Heart left ventricle (tissue), 16 donors: ENCODE results near the gene TMPRSS5. TPM values are rescaled to one million over a fixed set of nuclear protein-coding genes. Genes with fewer than 3 reads are reported as not detected.
"Not testable (repeated sequence)": the region's sequence is repeated elsewhere in the genome, so short reads cannot be mapped to it uniquely, and the experiment has no call there.

Experiments
- ATAC-seq, 4 donors: fragments of 200-7000 bp; cut with Tn5 transposase; one replicate each; pipeline ENCODE4 v1.9.1; 2020 to 2022; ENCODE audit warnings: moderate library complexity in 4 of 4, mild to moderate bottlenecking in 3 of 4, moderate number of reproducible peaks in 1 of 4
- DNase-seq, 5 donors: peaks; one replicate each; pipeline ENCODE4 v3.0.0-alpha.2; 2020
- H3K27ac ChIP-seq, 12 donors: fragments of 200-600 bp; sonication (generic) in 4 of 12; one replicate each; pipeline versions ENCODE4 v1.5.0 to v1.8.0; 2016 to 2022; ENCODE audit warnings: mild to moderate bottlenecking in 2 of 12
- H3K27me3 ChIP-seq, 9 donors: fragments of 200-600 bp; sonication (generic) in 2 of 9; one replicate each; pipeline versions ENCODE4 v1.5.1 to v1.8.0; 2016 to 2022; ENCODE audit warnings: mild to moderate bottlenecking in 3 of 9
- H3K36me3 ChIP-seq, 9 donors: fragments of 200-600 bp; sonication (generic) in 2 of 9; one replicate each; pipeline versions ENCODE4 v1.5.0 to v1.8.0; 2018 to 2022; ENCODE audit warnings: mild to moderate bottlenecking in 2 of 9
- H3K4me1 ChIP-seq, 12 donors: fragments of 200-600 bp; sonication (generic) in 4 of 12; one replicate each; pipeline versions ENCODE4 v1.5.0 to v1.8.0; 2016 to 2022; ENCODE audit warnings: mild to moderate bottlenecking in 3 of 12
- H3K4me3 ChIP-seq, 12 donors: fragments of 200-600 bp; sonication (generic) in 4 of 12; one replicate each; pipeline versions ENCODE4 v1.5.0 to v1.8.0; 2017 to 2022; ENCODE audit warnings: mild to moderate bottlenecking in 9 of 12, moderate library complexity in 4 of 12
- H3K9me3 ChIP-seq, 12 donors: fragments of 200-600 bp; sonication (generic) in 4 of 12; one replicate each; pipeline versions ENCODE4 v1.5.0 to v1.8.0; 2016 to 2022; ENCODE audit warnings: mild to moderate bottlenecking in 1 of 12
- CTCF ChIP-seq, 12 donors: fragments of 200-600 bp; sonication (generic) in 4 of 12; IDR thresholded peaks; one replicate each; pipeline versions ENCODE4 v1.5.0 to v1.8.0; 2018 to 2022; ENCODE audit warnings: antibody characterized with exemption in 12 of 12, mild to moderate bottlenecking in 5 of 12
- POLR2A ChIP-seq, 2 donors: fragments of 450-650 bp; IDR thresholded peaks; one replicate each; pipeline ENCODE4 v1.6.1; 2017; ENCODE audit warnings: antibody characterized with exemption in 2 of 2, mild to moderate bottlenecking in 2 of 2, moderate library complexity in 2 of 2
- WGBS, 4 donors: extraction: QIAGEN DNeasy Blood & Tissue Kit in 2 of 4; methylation state at CpG; one replicate each; pipeline versions ENCODE4 v1.1.5 to v1.1.7; 2013 to 2018; 5-methylcytosine and 5-hydroxymethylcytosine counted together
- intact Hi-C, 10 donors: fragments of 100-400 bp; cut with DNase I; formaldehyde crosslinking; loops; one replicate each; pipeline versions ENCODE4 v1.11.1 to v1.14.2; 2022
- polyA plus RNA-seq, 2 donors: library from polyadenylated mRNA; stranded (reverse); fragments of 200-250 nt; gene quantifications; one replicate each; pipeline ENCODE4 v1.2.3, GENCODE V29; 2013
- total RNA-seq, 9 donors: library from RNA; depleted of rRNA in 2 of 9; stranded (reverse); fragments of >200 nt in 2 of 9; fragmentation: NEBNext Ultra II Directional in 3 of 9; extraction: Animal tissue kit (Norgen Biotek cat#: 25700) in 3 of 9; gene quantifications; one replicate each; pipeline versions ENCODE4 v1.1.0 to v1.2.4, GENCODE V29; 2016 to 2023
- donor health status: ischemic (EF 13 %, LVEDD 7.1; RV severe dilation, severe dysfunction).
- donor health status: healthy with polysubstance abuse.
- donor health status: DM: no; HTN: yes; CAD: no.
- donor health status: DM: no; HTN: no; CAD: no.
- donor health status: ischemic (EF 25% LVEDD 6.9; RV normal size, moderate dysfunction).
- donor health status: ischemic (EF 25% LVEDD 5.7; RV mildly dilated, moderate dysfunction).
- donor health status: healthy.
- donor health status: DM: yes; HTN: yes; CAD: no.
- donor health status: ischemic (EF 35%, LVEDD 5.7; RV mildly dilated, moderate dysfunction).
- donor health status: nonischemic (EF 11% LVEDD 7.7; RV severe dilation, severe dysfunction).
- donor health status: DM: yes; HTN: yes; CAD: no.
- donor health status: PGD.
- donor health status: ischemic (EF 29% LVEDD 5.4; RV normal size, mild dysfunction).
- donor health status: nonischemic (EF 23%, LVEDD 6.1; RV moderate dilation, normal function).

The TMPRSS5 gene
- total and polyA plus RNA-seq, 11 donors: 0.15 to 1.2 (median 0.47) TPM; not detected in 1

GRCh38 chr11:113675003-113675561 is 31.0 kb downstream of the TMPRSS5 start:
- 65 to 75% (median 71%) methylated on average over 5 of the region's 5 CpGs for WGBS, 4 donors

GRCh38 chr11:113674397-113674685 is 31.8 kb downstream of the TMPRSS5 start:
- Histone ChIP-seq H3K4me1 (peaks cover 0 to 11% (median 0%) of the 10 kb centered on the region in 12 donors), H3K36me3 (no peaks in the 10 kb centered on the region), H3K4me3 (no peak overlapping the region), H3K9me3 (no peaks in the 10 kb centered on the region), H3K27ac (no peak overlapping the region), H3K27me3 (no peaks in the 10 kb centered on the region)
- TF ChIP-seq CTCF (IDR thresholded peaks at IDR 0.05) (no peak), POLR2A (IDR thresholded peaks at IDR 0.05) (no peak)
- no peak for DNase-seq
- intact Hi-C loops: no loop called here
- no peak for ATAC-seq
- 83 to 89% (median 86%) methylated on average over 3 of the region's 3 CpGs for WGBS, 4 donors

More at GRCh38 chr11:113675003-113675561, 31.0 kb downstream of the TMPRSS5 start:
- ATAC-seq (no peak), DNase-seq (no peak)
- Histone ChIP-seq H3K36me3 (no peaks in the 10 kb centered on the region), H3K27ac (no peak overlapping the region), H3K4me1 (peaks cover 0 to 11% (median 0%) of the 10 kb centered on the region in 12 donors), H3K9me3 (no peaks in the 10 kb centered on the region), H3K27me3 (no peaks in the 10 kb centered on the region), H3K4me3 (no peak overlapping the region)
- no peak for TF ChIP-seq POLR2A (IDR thresholded peaks at IDR 0.05)
- no peak for TF ChIP-seq CTCF (IDR thresholded peaks at IDR 0.05)
- intact Hi-C loops: no loop called here

- no peak for TF ChIP-seq CTCF (IDR thresholded peaks at IDR 0.05)
- TF ChIP-seq POLR2A (IDR thresholded peaks at IDR 0.05): no peak
- WGBS, 4 donors: 83 to 91% (median 87%) methylated on average over 4 of the region's 4 CpGs
- Histone ChIP-seq H3K9me3 (no peaks in the 10 kb centered on the region), H3K4me1 (peaks cover 0 to 11% (median 0%) of the 10 kb centered on the region in 12 donors), H3K27me3 (no peaks in the 10 kb centered on the region), H3K36me3 (no peaks in the 10 kb centered on the region), H3K27ac (no peak overlapping the region), H3K4me3 (no peak overlapping the region)
- intact Hi-C loops: no loop called here
- ATAC-seq (no peak), DNase-seq (no peak)
Observed at GRCh38 chr11:113673550-113674396, 32.3 kb downstream of the TMPRSS5 start.

GRCh38 chr11:113671914-113672313 is 34.2 kb downstream of the TMPRSS5 start:
- 95 to 100% (median 98%) methylated on average over 2 to 3 of the region's 3 CpGs for WGBS, 4 donors
- H3K9me3 ChIP-seq, H3K27me3 ChIP-seq, H3K36me3 ChIP-seq, ATAC-seq, H3K27ac ChIP-seq, intact Hi-C loops, DNase-seq, H3K4me3 ChIP-seq: not testable (repeated sequence)
- peaks cover 0 to 11% (median 0%) of the 10 kb centered on the region in 12 donors for H3K4me1 ChIP-seq
